Measurements from ENCODE around the gene DNAH3. TPM values are rescaled to one million over a fixed set of nuclear protein-coding genes. Genes with fewer than 3 reads are reported as not detected.

Gene DNAH3
- total RNA-seq, 4 donors from 2014 or later = under 0.01 to 2.1 (median 0.93) TPM

GRCh38 chr16:20957153-20957552 is 193.5 kb downstream of the DNAH3 start:
- Histone ChIP-seq H3K27me3 (no peaks in the 10 kb centered on the region), H3K4me3 (no peak overlapping the region), H3K9me3 (no peaks in the 10 kb centered on the region), H3K4me1 (no peaks in the 10 kb centered on the region), H3K36me3 (no peaks in the 10 kb centered on the region), H3K27ac (no peak overlapping the region)
- no peak for TF ChIP-seq POLR2A (IDR thresholded peaks at IDR 0.05)
- no peak for TF ChIP-seq CTCF (IDR thresholded peaks at IDR 0.05)
- no peak for DNase-seq
- intact Hi-C loops (cut with DNase I; ENCODE audit: low total_unique reads) = no loop called here

- H3K4me3 ChIP-seq = no peak overlapping the region
- H3K4me1 ChIP-seq = no peaks in the 10 kb centered on the region
- no peak for DNase-seq
- H3K27me3 ChIP-seq = no peaks in the 10 kb centered on the region
- intact Hi-C loops (cut with DNase I; ENCODE audit: low total_unique reads) = no loop called here
- TF ChIP-seq CTCF (IDR thresholded peaks at IDR 0.05) = no peak
- no peak for TF ChIP-seq POLR2A (IDR thresholded peaks at IDR 0.05)
- no peaks in the 10 kb centered on the region for H3K9me3 ChIP-seq
- no peak overlapping the region for H3K27ac ChIP-seq
- H3K36me3 ChIP-seq = no peaks in the 10 kb centered on the region
Observed at GRCh38 chr16:20956319-20956718, 194.3 kb downstream of the DNAH3 start.

GRCh38 chr16:20954574-20954973 is 196.1 kb downstream of the DNAH3 start:
- no peak for TF ChIP-seq CTCF (IDR thresholded peaks at IDR 0.05)
- TF ChIP-seq POLR2A (IDR thresholded peaks at IDR 0.05) = no peak
- Histone ChIP-seq H3K27me3 (no peaks in the 10 kb centered on the region), H3K27ac (no peak overlapping the region), H3K9me3 (no peaks in the 10 kb centered on the region), H3K4me3 (no peak overlapping the region), H3K36me3 (no peaks in the 10 kb centered on the region), H3K4me1 (no peaks in the 10 kb centered on the region)
- intact Hi-C loops (cut with DNase I; ENCODE audit: low total_unique reads) = no loop called here
- DNase-seq = no peak

GRCh38 chr16:20952139-20952920 is 198.3 kb downstream of the DNAH3 start:
- no peak overlapping the region for H3K4me3 ChIP-seq
- no peaks in the 10 kb centered on the region for H3K4me1 ChIP-seq
- H3K27me3 ChIP-seq = no peaks in the 10 kb centered on the region
- DNase-seq = no peak
- no peaks in the 10 kb centered on the region for H3K9me3 ChIP-seq
- intact Hi-C loops (cut with DNase I; ENCODE audit: low total_unique reads) = no loop called here
- no peak for TF ChIP-seq CTCF (IDR thresholded peaks at IDR 0.05)
- TF ChIP-seq POLR2A (IDR thresholded peaks at IDR 0.05) = no peak
- no peak overlapping the region for H3K27ac ChIP-seq
- H3K36me3 ChIP-seq = no peaks in the 10 kb centered on the region

DNA sequence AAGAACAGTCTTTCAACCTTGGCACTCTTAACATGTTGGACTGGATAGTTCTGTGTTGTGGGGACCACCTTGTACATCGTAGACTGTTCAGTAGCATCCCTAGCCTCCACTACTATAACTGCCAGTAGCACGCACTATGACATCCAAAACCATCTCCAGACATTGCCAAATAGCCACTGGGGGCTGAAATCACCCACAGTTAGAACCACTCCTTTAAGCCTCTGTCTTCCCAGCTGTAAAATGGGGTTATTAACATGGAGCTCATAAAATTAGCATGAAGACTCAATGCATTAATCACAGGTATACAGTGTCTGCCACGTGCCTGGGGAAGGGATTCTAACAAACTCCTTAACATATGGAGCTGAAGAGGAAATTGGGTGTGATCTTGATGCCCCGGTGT is 200.4 kb downstream of the DNAH3 start:
- no peak overlapping the region for H3K27ac ChIP-seq
- H3K9me3 ChIP-seq = no peaks in the 10 kb centered on the region
- intact Hi-C loops (cut with DNase I; ENCODE audit: low total_unique reads) = no loop called here
- no peaks in the 10 kb centered on the region for H3K4me1 ChIP-seq
- H3K4me3 ChIP-seq = no peak overlapping the region
- TF ChIP-seq POLR2A (IDR thresholded peaks at IDR 0.05) = no peak
- no peak for TF ChIP-seq CTCF (IDR thresholded peaks at IDR 0.05)
- H3K36me3 ChIP-seq = no peaks in the 10 kb centered on the region
- H3K27me3 ChIP-seq = no peaks in the 10 kb centered on the region
- no peak for DNase-seq
